Thyroid gland (tissue), 4 donors: ENCODE data around the gene NPAT.

Experiments used
- POLR2A ChIP-seq, 2 donors: fragments of 450-650 bp; IDR thresholded peaks; one replicate each; pipeline ENCODE4 v1.6.1; 2017; ENCODE audit warnings: antibody characterized with exemption in 2 of 2, mild to moderate bottlenecking in 2 of 2, moderate library complexity in 1 of 2
- TF ChIP-seq, protein P1 (sequence below), 6 experiments: fragments of 200-600 bp in 3 of 6; fragments of 450-650 bp in 3 of 6; sonication (generic) in 3 of 6; IDR thresholded peaks; one replicate each; pipeline ENCODE4 v1.5.1; 2016 to 2019; ENCODE audit warnings: antibody characterized with exemption in 6 of 6, mild to moderate bottlenecking in 2 of 6, inconsistent platforms in 1 of 6, moderate library complexity in 1 of 6

DNA sequence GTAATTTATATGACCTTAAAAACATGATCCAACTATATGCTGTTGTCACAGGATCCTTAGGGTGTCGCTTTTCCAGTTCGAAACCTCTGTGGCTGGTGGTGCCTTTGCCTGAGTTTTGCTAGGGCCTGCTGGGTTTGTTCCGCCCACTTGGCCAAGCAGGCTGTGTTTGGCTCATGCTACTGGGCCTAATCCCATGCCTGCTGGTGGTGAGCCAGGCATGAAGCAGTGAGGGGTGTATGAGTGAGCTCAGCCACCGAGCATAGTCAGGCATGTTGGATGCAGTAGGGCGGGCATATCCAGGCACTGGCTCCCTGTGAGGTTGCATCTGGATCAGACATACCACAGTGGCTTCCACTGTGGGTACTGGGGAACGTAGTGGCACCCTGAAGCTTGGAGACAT is 16.3 kb downstream of the NPAT start:
- no peak for TF ChIP-seq POLR2A (IDR thresholded peaks at IDR 0.05)
- TF ChIP-seq, protein P1, sequence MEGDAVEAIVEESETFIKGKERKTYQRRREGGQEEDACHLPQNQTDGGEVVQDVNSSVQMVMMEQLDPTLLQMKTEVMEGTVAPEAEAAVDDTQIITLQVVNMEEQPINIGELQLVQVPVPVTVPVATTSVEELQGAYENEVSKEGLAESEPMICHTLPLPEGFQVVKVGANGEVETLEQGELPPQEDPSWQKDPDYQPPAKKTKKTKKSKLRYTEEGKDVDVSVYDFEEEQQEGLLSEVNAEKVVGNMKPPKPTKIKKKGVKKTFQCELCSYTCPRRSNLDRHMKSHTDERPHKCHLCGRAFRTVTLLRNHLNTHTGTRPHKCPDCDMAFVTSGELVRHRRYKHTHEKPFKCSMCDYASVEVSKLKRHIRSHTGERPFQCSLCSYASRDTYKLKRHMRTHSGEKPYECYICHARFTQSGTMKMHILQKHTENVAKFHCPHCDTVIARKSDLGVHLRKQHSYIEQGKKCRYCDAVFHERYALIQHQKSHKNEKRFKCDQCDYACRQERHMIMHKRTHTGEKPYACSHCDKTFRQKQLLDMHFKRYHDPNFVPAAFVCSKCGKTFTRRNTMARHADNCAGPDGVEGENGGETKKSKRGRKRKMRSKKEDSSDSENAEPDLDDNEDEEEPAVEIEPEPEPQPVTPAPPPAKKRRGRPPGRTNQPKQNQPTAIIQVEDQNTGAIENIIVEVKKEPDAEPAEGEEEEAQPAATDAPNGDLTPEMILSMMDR (IDR thresholded peaks at IDR 0.05) = no peak
